ENCODE measurements around the gene C4orf54.

GRCh38 chr4:99679204-99679603 lies 21.6 kb upstream of the C4orf54 start:
- TF ChIP-seq POLR2A (IDR thresholded peaks at IDR 0.05): no peak
- TF ChIP-seq, protein P1, sequence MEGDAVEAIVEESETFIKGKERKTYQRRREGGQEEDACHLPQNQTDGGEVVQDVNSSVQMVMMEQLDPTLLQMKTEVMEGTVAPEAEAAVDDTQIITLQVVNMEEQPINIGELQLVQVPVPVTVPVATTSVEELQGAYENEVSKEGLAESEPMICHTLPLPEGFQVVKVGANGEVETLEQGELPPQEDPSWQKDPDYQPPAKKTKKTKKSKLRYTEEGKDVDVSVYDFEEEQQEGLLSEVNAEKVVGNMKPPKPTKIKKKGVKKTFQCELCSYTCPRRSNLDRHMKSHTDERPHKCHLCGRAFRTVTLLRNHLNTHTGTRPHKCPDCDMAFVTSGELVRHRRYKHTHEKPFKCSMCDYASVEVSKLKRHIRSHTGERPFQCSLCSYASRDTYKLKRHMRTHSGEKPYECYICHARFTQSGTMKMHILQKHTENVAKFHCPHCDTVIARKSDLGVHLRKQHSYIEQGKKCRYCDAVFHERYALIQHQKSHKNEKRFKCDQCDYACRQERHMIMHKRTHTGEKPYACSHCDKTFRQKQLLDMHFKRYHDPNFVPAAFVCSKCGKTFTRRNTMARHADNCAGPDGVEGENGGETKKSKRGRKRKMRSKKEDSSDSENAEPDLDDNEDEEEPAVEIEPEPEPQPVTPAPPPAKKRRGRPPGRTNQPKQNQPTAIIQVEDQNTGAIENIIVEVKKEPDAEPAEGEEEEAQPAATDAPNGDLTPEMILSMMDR (IDR thresholded peaks at IDR 0.05): peak in 3 of 4 donors; percentile 9 to 36 (median 16)

Measured in right lobe of liver (tissue), 4 donors.